GM23338 (cell line): ENCODE data around the gene PDF. TPM values are rescaled to one million over a fixed set of nuclear protein-coding genes. Genes with fewer than 3 reads are reported as not detected.

ENCODE experiments used
- CREB1 ChIP-seq: fragments of 250-450 bp; sonication (Bioruptor Pico); IDR thresholded peaks from 2 replicates; pipeline ENCODE4 v1.5.0; 2020; ENCODE audit warnings: low read depth, mild to moderate bottlenecking, moderate library complexity
- EZH2 ChIP-seq: fragments of 200-600 bp; sonication (generic); IDR thresholded peaks from one replicate; pipeline ENCODE4 v1.8.0; 2017; ENCODE audit warnings: antibody characterized with exemption, mild to moderate bottlenecking, low read depth; ENCODE audit not compliant: unreplicated experiment
- EZH2phosphoT487 ChIP-seq: fragments of 200-600 bp; sonication (generic); IDR thresholded peaks from one replicate; pipeline ENCODE4 v1.8.1; 2018; ENCODE audit warnings: antibody characterized with exemption; ENCODE audit not compliant: unreplicated experiment
- REST ChIP-seq: IDR thresholded peaks from one replicate; pipeline ENCODE4 v1.6.1; 2018; ENCODE audit warnings: antibody characterized with exemption; ENCODE audit not compliant: unreplicated experiment
- STAT1 ChIP-seq: IDR thresholded peaks from one replicate; pipeline ENCODE4 v1.6.1; 2016; ENCODE audit warnings: antibody characterized with exemption; ENCODE audit not compliant: unreplicated experiment
- ZNF114 ChIP-seq: fragments of 250-450 bp; sonication (Bioruptor Pico); IDR thresholded peaks from 2 replicates; pipeline ENCODE4 v1.5.0; 2020; ENCODE audit warnings: mild to moderate bottlenecking, moderate library complexity
- ZNF462 ChIP-seq: fragments of 250-450 bp; sonication (Bioruptor Pico); IDR thresholded peaks from 2 replicates; pipeline ENCODE4 v1.5.0; 2020; ENCODE audit warnings: mild to moderate bottlenecking, moderate library complexity
- polyA plus RNA-seq: library from polyadenylated mRNA; unstranded; fragments of >200 nt; fragmentation: Nextera tagmentation; extraction: Ambion mirVana; gene quantifications from 2 replicates; pipeline ENCODE4 v1.2.1, GENCODE V29; 2016
- total RNA-seq: library from RNA; depleted of rRNA; stranded (reverse); fragments of >200 nt; shearing (Covaris generic); gene quantifications from 2 replicates; pipeline ENCODE4 v1.2.3, GENCODE V29; 2014

PDF gene
- total and polyA plus RNA-seq, 2 experiments from 2014 or later: 18.8 to 43.4 TPM

- TF ChIP-seq REST (no peak), EZH2 (no peak), ZNF462 (CRISPR knock-in tag) (no peak), ZNF114 (CRISPR knock-in tag) (no peak), STAT1 (no peak), CREB1 (CRISPR knock-in tag) (no peak), EZH2phosphoT487 (no peak)
Observed at GRCh38 chr16:69306031-69306430, 24.4 kb downstream of the PDF start (continued).
